ENCODE measurements around the gene CAP1.
"Not testable (repeated sequence)": the region's sequence is repeated elsewhere in the genome, so short reads cannot be mapped to it uniquely, and the experiment has no call there.

Gene CAP1

DNA sequence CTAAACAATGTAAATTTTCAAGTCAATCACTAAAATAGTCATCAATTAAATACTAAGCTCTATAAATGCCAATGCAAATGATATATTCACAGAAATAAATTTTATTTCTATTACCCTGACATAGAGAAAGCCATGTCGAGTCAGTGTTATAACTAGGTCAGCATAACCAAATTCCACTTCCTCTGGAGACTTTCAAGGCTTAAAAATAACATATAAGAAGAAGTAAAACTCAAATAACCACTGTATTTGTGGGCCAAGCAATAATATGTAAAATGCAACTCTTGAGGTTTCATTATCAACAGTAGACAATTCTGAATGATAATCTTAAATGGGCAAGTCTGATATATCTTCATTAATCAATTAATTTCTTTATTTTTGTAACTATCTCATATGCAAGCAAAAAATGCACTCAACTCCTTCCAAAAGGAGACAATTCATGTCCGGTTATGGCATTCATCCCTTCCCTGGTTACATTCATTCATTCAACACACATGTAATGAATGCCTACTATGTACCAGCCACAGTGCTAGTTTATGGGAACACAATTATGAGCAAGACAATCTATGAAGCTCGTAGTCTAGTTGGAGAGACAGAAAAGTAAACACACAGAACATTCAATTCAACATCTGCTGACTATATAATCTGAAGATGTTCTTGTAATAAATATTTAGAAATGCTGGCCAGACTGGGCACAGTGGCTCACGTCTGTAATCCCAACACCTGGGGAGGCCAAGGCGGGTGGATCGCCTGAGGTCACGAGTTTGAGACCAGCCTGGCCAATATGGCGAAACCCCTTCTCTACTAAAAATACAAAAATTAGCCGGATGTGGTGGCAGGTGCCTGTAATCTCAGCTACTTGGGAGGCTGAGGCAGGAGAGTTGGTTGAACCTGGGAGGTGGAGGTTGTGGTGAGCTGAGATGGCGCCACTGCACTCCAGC, 37.1 kb upstream of the CAP1 start:
- TF ChIP-seq, protein P1, sequence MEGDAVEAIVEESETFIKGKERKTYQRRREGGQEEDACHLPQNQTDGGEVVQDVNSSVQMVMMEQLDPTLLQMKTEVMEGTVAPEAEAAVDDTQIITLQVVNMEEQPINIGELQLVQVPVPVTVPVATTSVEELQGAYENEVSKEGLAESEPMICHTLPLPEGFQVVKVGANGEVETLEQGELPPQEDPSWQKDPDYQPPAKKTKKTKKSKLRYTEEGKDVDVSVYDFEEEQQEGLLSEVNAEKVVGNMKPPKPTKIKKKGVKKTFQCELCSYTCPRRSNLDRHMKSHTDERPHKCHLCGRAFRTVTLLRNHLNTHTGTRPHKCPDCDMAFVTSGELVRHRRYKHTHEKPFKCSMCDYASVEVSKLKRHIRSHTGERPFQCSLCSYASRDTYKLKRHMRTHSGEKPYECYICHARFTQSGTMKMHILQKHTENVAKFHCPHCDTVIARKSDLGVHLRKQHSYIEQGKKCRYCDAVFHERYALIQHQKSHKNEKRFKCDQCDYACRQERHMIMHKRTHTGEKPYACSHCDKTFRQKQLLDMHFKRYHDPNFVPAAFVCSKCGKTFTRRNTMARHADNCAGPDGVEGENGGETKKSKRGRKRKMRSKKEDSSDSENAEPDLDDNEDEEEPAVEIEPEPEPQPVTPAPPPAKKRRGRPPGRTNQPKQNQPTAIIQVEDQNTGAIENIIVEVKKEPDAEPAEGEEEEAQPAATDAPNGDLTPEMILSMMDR (IDR thresholded peaks at IDR 0.05; ENCODE audit: control insufficient read depth, insufficient read depth, low read depth, low read length, missing control alignments) = no peak
- DNase-seq (ENCODE audit: low read depth) = no peak
- H3K4me3 ChIP-seq (ENCODE audit: control insufficient read depth, low read depth, low read length) = no peak overlapping the region

DNA sequence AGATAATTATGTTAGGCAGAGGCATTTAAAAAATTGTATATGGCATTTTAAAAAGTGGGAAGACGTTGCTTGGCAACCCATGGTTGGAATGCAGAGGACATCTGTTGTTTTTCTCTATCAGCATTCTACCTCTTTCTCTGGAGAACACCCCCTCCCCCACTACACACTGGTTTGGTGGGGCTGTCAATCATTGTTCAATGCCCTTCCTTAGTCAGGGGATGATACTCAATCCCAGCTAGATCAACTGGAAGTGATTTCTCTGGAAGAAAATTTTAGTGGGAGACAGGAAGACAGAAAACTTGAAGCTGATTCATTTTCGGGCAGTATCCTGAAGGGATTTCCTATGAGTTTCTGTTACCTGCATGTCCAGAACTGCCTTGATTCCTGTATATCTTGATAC, 35.7 kb upstream of the CAP1 start:
- TF ChIP-seq, protein P1 (IDR thresholded peaks at IDR 0.05; ENCODE audit: control insufficient read depth, insufficient read depth, low read depth, low read length, missing control alignments) = no peak
- DNase-seq (ENCODE audit: low read depth) = no peak
- H3K4me3 ChIP-seq (ENCODE audit: control insufficient read depth, low read depth, low read length) = no peak overlapping the region

DNA sequence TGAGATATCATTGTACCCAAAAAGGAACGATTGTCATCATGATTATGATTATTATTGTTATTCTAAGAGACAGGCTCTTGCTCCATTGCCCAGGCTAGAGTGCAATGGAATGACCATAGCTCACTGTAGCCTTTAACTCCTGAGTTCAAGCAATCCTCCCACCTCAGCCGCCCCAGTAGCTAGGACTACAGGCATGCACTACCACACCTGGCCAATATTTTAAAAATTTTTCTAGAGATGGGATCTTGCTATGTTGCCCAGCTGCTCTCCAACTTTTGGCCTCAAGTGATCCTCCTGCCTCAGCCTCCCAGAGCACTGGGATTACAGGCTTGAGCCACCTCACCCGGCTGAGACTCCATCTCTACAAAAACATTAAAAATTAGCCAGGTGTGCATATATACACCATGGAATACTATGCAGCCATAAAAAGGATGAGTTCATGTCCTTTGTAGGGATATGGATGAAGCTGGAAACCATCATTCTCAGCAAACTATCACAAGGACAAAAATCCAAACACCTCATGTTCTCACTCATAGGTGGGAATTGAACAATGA, 33.0 kb upstream of the CAP1 start:
- H3K4me3 ChIP-seq (ENCODE audit: control insufficient read depth, low read depth, low read length); DNase-seq (ENCODE audit: low read depth): not testable (repeated sequence)

DNA sequence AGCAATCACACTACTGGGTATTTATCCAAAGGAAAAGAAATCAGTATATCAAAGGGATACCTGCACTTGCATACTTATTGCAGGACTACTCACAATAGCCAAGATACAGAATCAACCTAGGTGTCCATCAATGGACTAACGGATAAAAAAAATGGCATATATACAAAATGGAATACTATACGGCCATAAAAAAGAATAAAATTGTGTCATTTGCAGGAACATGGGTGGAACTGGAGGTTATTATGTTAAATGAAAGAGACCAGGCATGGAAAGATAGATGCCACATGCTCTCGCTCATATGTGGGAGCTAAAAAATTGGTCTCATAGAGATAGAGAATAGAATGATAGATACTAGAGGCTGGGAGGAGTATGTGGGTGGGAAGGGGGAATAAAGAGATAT, 29.3 kb upstream of the CAP1 start:
- TF ChIP-seq, protein P1 (IDR thresholded peaks at IDR 0.05; ENCODE audit: control insufficient read depth, insufficient read depth, low read depth, low read length, missing control alignments) = no peak
- DNase-seq (ENCODE audit: low read depth) = no peak
- H3K4me3 ChIP-seq (ENCODE audit: control insufficient read depth, low read depth, low read length) = no peak overlapping the region

DNA sequence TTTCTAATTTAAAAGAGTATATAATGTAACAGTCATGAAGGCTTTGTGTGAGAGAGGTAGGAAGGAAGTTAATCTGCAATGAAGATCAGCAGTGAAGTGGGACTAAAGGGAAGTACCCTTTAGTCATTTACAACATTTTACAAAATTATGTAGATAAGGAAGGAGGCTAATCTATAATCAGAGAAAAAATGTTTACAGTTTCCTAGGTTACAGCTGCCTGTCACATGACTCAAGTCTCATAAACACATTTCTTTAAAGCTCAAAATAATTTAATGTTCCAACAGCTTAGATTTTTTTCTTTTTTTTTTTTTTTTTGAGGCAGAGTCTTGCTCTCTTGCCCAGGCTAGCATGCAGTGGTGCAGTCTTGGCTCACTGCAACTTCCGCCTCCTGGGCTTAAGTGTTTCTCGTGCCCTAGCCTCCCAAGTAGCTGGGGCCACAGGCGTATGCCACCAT, 26.2 kb upstream of the CAP1 start:
- no peak overlapping the region for H3K4me3 ChIP-seq (ENCODE audit: control insufficient read depth, low read depth, low read length)
- TF ChIP-seq, protein P1 (IDR thresholded peaks at IDR 0.05; ENCODE audit: control insufficient read depth, insufficient read depth, low read depth, low read length, missing control alignments) = no peak
- no peak for DNase-seq (ENCODE audit: low read depth)

DNA sequence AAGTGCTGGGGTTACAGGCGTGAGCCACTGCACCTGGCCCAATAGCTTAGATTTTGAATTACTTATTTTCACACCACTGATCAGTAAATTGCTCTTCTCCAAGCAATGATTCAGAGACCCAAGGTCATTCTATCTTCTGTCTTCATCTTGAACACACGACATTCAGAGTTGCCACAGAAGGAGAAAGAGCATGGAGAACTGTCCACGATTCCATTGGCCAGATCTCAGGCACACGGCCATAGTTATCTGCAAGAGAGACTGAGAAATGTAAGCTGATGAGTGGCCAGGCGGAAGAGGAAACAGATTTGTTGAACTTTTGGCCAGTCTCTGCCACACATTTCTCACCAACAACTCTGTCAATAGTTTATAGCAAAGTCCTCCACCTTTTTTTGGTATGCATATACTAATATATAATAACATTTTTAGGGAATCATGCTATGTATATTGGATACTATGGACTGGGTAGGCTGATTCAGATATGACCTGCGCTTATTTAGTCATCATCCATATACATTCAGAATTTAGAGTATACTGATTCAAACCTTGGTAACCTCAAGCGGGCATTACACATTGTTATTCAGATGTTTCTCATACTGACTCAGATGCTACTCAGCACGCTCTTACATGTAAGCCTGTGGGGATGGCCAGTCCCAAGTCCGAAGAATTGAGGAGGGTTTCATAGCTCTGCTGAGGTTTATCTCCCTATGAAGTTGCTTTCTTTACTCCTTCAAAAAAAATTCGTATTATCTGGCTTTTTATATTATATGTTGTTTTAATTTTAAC, 25.5 kb upstream of the CAP1 start:
- DNase-seq (ENCODE audit: low read depth) = peak; percentile 74
- no peak overlapping the region for H3K4me3 ChIP-seq (ENCODE audit: control insufficient read depth, low read depth, low read length)
- TF ChIP-seq, protein P1 (IDR thresholded peaks at IDR 0.05; ENCODE audit: control insufficient read depth, insufficient read depth, low read depth, low read length, missing control alignments) = no peak
